GM19239 (cell line): Measurements from ENCODE around the gene DNM3.

Source experiments
- DNase-seq: peaks from one replicate; pipeline ENCODE4 v3.0.0; 2011; ENCODE audit warnings: low spot score; ENCODE audit not compliant: insufficient read length
- FAIRE-seq: peaks from 2 replicates; lab custom pipeline; 2011; peaks lifted over from hg19 to GRCh38; lab: Jason Lieb, UNC

The DNM3 gene

DNA sequence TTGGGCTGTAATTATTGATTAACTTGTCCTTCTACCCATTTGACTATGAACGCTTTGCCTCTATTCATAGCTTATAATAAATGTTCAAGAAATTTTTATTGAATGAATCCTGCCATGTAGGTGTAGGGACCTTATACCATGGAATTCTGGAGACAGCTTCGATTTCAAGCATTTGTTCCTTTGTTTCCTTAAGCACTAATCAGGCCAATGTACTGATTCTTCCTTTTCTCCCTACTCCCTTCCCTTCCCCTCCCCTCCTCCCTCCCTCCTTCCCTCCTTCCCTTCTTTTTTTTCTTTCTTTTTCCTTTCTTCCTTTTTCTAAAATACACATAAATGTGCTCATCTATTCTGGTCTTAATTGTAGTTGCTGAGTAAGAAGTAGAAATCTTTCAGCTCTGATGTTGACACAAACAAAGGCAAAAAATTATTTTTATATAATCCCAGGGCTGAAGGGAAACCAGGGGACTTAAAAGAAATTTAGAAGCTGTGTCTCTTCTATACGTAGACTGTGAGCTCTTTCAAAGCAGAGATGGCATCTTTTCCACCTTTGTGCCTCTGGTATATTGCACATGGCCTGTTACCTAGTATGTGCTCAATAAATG is 24.9 kb upstream of the DNM3 start:
- DNase-seq (no peak), FAIRE-seq (no peak)

DNA sequence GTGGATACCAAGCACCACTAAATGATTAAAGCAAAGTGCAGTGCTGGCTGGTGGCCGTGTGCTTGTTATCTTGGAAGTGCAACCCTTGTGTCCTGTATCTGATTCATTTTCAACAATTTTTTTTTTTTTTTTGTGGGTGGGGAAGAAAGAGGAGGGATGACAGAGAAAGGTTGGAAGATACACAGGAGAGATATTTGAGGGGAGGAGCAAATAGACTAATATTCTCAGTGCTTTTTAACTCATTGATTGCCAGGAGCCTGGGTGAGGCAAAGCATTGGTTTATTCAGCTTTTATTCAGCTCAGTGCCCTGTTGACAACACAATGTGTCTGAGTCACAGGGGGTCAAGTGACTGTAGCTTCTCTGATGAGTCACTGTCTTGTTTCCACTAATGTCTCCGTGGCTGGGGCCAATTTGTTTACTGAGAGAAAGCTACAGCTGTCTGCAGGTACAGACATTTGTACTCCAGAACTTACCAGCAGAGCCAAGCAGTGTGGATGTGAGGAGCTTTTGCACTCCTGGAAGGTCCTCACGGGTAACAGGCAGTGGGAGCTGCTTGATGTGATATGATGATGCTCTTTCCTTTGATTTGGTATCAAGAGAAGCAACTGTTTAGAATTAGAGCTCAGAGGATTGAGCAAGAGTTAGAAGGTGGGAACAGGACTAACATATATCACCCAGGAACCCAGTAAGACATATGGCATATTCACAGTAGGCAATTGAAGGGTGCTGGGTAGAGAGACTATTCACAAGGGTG is 23.6 kb upstream of the DNM3 start:
- FAIRE-seq (no peak), DNase-seq (no peak)

DNA sequence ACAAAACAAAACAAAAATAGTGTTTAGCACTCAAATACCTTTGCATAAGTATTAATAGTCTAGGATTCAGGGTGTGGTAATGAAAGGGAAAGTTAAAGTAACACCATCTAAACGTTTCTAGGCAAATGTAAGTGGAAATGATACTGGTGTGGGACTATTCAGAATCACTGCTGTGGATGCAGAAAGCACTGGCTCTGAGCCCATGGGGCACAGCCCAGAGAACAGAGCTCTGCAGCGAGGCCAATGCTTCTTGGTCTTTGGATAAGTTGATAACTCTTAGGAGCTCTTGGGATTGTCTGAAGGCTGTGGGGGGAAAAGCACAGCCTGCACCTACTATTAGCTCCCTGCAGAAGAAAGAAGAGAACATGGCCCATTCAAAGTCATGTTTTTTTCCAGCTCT is 21.4 kb upstream of the DNM3 start:
- FAIRE-seq: no peak
- DNase-seq: no peak

DNA sequence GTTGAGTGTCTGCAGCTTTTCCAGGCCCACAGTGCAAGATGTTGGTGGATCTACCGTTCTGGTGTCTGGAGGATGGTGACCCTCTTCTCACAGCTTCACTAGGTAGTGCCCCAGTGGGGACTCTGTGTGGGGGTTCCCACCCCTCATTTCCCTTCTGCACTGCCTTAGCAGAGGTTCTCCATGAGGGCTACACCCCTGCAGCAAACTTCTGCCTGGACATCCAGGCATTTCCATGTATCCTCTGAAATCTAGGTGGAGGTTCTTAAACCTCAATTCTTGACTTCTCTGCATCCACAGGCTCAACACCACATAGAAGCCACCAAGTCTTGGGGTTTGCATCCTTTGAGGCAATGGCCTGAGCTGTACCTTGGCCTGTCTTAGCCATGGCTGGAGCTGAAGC is 14.3 kb upstream of the DNM3 start:
- FAIRE-seq (no peak), DNase-seq (no peak)

DNA sequence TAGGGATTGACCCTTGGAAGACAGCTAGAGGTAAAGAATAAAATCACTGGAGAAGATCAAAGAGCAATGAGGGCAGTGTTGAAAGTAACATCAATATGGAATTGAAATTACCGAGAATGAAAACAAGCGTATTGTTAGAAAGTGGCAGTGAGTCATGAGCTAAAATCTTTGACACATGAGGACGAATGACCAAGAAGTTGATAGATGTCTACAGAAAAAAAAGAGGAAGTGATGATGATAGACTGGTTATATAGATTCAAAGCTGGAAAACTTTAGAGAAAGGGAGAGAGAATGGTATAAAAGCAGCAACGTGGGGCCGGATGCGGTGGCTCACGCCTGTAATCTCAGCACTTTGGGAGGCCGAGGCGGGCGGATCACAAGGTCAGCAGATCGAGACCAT is 12.5 kb upstream of the DNM3 start:
- DNase-seq: no peak

DNA sequence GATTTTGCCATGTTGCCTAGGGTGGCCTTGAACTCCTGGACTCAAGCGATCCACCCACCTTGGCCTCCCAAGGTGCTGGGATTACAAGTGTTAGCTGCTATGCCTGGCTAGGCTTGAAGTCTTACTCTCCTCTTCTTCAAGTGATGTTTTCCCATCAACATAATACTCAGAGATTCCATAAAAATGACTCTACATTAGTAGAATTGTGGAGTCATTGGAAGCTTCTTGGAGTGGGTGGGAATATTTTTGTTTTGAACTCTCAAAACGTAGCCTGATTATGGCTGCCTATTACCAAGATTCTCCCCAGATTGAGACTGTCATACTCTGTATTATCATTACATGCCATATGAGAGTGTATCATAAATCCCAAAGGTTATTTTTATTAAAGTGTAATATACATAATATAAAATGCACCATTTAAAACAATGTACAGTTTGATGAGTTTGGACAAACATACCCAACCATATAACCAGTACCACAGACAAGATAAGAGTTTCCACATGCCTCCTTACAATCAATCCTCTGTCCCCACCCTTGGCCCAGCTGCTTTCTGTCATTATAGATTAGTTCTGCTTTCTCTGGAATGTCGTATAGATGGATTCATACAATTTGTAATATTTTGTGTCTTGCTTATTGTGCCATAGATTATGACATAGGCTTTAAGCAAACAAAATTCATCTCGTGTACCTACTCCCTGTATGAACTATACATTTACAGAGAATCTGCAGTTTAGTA is 8.0 kb upstream of the DNM3 start:
- no peak for FAIRE-seq
- DNase-seq: no peak

More for the DNA sequence above, 12.5 kb upstream of the DNM3 start:
- no peak for FAIRE-seq

DNA sequence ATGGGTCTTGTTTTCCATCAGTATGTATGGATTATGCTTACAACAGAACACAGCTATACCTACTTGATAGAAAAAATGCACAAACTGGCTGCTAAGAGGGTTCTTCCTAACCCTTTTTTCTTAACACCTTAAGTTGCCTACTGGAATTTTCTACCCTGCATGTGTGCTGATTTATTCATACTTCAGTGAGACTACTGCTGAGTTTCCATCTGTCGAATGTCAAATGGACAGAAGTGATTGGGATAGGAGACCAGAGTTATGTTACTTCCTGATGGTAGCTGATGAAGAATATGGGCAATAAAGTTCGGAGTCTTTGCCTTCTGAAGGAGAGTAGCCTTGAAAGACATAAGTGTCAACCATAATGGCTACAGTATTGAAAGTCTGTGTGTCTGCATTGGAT is 6.5 kb upstream of the DNM3 start:
- FAIRE-seq: no peak

DNA sequence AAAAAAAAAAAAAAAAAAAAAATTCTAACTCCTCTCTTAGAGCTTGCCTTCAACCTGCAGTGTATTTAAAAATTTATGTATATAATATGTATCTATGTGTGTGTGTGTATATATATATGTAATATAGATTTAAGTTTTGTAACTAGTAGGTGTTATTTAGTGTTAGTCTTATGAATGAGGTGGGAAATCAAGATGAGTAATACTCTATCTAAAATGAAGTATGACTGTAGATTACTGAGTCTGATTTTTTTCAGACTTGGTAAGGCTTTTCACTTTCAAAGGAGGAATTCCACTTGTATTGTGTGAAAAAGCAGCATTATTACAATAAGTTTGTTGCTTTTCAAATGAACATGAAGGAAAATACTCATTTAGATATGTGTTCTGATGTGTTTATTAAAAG is 5.4 kb upstream of the DNM3 start:
- FAIRE-seq: no peak
- no peak for DNase-seq

More for the DNA sequence above, 6.5 kb upstream of the DNM3 start:
- DNase-seq: no peak

DNA sequence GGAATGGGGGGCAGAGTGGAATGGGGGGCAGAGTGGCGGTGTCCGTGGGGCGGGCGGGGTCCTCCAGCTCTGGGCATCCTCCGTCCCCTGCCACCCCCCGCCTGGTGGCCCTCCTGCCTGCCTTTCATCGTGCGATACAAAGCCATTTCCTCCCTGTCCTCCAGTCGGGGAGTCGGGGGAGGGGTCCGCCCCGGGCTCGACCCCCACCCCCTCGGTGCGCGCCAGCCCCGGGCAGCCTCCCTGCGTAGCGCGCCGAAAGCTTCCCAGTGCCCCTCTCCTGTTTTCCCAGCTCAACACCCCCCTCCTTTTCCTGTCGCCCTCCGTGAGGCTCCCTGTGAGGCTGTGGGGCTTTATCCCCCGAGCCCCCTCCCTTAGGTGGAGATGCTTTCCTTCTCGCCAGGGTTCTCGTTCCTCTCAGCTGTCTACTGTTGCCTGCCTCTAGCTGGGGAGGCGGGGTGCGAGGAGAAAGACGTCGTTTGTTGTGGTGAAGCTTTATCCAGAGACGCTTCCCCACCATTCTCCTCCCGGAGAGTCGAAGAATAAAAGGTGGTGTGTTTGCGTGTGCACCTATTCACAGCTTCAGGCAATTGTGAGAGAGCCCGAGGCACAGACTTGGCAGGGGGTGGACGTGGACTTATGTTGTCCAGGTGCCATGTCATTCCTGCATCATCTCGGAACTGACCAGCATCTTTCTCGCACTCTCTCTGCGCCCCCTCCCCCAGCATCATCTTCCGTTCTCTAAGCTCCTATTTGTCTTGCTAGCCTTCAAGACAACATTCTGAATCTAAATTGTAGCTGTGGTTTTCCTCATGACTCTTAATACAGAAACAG is 848 bp downstream of the DNM3 start:
- DNase-seq (no peak), FAIRE-seq (no peak)

DNA sequence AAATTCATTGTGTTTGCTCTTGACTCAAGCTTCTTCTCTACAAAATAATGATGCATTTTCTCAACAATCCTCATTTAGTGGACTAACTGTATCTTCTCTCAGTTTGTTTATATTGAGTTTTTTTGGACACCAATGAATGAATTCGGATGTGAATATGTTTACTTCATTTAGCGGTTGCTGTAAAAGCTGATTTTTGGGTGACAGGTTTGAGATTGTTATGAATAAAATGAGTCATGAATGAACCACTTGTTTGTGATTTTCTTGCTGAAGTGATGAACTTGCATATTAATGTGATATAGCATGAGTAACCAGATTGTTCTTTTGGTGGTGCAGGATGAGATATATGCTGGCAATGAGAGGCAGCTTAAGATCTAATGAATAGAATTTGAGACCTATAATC is 3.1 kb downstream of the DNM3 start:
- FAIRE-seq (no peak), DNase-seq (no peak)

DNA sequence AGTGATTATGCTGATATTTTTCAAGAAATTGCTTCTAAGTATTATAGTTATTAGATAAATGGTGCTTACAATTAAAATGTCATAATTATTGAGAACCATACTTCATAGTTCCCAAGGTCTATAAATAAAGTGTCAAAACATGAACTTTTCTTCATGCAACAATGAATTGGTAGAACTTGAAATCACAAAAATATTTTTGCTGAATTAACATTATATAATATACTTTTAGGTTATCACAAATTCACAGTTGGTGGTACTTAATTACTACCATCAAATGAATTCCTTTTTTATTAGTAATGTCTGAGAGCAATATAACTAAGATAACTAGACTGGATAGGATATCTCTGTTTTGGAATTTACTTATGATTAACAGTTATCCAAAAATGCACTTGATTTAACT is 4.7 kb downstream of the DNM3 start:
- DNase-seq: no peak
- no peak for FAIRE-seq

DNA sequence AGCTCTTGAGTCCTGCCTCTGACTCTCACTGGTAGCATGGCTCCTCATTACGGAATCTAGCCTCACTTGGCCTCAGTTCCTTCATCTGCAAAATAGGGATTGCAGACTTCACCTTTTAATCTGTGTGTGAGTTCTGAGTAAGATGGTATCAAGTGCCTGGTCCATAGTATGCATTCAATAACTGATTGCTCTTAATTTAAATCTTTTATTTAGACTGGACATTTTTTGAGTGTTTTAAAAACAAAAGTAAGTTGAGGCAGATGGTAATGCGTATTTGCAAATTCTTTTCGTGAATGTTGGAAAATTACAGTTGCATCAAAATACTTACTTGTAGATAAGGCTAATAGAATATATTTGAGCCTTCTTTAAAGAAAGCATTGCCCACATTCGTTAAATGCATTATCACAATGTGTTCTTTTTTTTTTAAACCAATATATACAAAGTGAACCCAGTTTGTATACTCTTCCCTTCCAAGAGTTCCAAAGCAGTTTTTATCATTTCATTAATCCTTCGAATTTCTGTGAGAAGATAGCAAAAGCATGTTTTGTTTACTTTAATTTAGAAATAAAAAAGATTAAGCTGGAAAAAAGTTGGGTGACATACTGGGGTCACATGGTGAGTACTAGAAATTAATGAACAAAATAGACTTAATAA is 8.1 kb downstream of the DNM3 start:
- DNase-seq: no peak
- no peak for FAIRE-seq

DNA sequence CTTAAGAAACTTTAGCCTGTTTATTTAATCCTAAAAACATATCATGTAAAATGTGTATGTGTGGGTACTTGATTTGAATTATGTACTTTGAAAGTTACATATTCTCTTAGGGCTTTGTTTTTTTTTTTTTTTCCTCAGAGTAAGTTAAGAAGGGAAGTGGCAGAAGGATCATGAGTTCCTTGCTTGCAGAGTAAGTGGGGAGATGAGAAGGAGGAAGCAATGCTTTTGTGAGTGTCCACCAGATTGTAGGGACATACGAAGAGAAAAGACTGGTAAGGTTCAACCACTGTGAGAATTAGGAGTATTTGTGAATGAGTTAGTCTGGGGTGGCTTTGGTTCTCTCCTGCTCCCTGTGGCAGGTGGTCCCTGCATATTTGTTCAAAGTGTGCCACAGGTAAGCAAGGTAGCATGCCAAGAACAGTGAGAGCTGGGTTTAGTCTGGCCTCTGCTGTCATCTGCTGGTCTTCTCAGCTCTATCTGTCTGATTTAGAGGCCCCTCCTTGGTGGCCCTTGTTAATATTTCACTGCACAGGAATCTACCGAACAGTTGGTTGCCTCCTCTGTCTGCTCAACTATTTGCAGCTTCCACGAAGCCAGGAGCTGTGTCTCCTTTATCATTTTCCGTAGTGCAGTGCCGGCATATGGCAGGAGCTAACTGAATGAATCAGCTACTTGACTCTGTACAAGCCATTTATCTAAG is 9.5 kb downstream of the DNM3 start:
- FAIRE-seq (no peak), DNase-seq (no peak)

DNA sequence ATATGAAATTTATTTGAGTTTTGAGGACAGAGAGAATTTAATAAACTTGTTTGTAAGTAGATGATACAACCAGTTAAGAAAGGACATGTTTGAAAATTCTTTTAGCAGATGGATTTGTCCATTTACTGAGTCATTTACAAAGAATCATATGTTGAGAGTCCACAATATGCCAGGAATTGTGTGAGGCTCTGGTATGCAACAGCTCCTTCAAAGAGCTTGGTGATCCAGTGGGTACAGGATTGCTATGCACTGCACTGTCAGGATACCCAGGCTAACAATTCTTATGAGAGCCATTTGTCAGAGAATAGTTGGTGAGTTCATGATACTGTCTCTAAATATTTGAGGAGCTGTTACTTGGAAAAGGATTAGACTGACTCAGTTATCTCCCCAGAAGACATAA is 11.0 kb downstream of the DNM3 start:
- no peak for FAIRE-seq
- DNase-seq: no peak

DNA sequence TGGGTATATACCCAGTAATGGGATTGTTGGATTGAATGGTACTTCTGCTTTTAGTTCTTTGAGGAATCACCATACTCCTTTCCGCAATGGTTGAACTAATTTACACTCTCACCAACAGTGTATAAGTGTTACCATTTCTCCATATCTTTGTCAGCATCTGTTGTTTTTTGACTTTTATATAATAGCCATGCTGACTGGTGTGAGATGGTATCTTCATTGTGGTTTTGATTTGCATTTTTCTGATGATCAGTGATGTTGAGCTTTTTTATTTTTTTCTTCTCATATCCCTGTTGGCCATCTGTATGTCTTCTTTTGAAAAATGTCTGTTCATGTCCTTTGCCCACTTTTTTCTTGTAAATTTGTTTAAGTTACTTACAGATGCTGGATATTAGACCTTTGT is 14.1 kb downstream of the DNM3 start:
- FAIRE-seq: no peak

DNA sequence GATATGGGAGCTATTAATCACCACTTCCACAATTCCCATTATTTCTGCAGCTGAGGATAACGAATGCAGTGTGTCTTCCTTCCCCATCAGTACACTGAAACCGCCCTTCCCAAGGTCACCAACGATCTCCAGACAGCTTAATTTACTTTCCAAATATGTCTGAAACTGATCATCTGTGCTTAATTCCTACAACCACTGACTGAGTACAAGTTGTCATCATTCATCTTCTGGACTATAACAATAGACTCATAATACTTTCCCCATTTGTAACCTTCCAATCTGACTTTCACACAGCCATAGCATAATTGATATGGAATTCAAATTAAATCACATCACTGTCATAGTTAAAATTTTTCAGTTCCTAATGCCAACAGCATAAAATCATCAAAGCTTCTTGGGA is 17.4 kb downstream of the DNM3 start:
- DNase-seq (no peak), FAIRE-seq (no peak)

More for the DNA sequence above, 14.1 kb downstream of the DNM3 start:
- no peak for DNase-seq

DNA sequence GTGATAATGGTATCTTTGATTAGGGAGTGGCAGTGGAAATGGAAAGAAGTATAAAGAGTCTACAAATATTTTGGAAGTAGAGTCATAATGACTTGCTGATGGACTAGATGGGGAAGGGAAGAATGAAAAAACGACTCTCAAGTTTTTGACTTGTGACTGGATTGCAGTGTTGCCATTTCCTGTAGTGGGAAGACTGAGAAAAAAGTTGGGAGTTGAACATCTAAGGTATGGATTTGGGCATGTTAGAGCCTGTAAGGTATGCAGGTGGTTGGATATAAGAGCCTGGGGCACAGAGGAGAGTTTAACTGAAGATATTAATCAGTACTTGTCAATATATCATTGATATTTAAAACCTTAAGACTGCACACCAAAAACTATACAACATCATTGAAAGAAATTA is 19.4 kb downstream of the DNM3 start:
- FAIRE-seq (no peak), DNase-seq (no peak)

DNA sequence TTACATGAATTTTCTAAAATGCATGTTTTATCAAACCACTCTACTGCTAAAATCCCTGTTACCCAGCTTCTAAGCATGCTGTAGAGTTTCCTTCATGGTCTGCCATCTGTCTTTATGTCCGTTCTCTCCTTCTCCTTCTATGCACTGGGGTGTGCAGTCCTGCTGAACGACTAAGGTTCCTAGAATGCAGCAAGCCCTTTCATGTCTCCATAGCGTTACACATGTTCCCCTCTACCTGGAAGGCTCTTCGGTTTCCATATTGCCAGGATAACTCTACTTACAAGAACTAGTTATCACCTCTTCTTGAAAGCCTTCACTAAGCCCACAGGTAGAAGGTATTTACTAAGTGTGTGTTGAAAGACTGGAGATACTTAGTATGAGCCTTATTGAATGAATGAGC is 22.2 kb downstream of the DNM3 start:
- FAIRE-seq (no peak), DNase-seq (no peak)

DNA sequence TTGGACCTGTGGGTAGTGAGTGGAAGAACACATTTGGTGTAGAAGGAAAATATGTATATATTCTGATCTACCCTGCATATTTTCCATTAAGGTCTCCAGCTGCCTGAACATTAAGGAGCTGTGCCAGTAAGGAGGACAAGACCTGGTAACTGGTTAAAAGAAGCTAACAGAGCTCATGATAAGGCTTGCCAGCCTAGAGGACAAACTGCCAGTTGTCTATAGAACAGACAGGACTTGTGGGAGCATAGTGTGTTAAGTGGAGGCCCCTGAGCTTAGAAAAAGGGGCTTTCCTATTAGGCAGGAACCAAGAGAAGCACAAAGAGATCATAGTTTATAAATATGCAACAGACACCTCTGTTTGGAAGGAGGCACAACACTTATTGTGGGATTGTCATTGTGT is 23.0 kb downstream of the DNM3 start:
- DNase-seq (no peak), FAIRE-seq (no peak)

DNA sequence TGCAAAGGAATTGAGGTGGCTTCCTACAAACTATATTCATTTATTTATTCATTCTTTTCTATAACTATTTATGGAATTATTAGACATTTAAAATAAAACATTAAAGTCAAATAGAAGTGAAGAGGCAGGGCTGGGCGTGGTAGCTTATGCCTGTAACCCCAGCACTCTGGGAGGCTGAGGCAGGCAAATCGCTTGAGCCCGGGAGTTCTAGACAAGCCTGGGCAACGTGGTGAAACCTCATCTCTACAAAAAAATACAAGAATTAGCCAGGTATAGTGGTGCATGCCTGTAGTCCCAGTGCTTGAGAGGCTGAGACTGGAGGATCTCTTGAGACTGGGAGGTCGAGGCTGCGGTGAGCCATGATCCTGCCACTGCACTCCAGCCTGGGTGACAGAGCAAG is 23.8 kb downstream of the DNM3 start:
- FAIRE-seq (no peak), DNase-seq (no peak)
